GM19193 (cell line): ENCODE results near the gene TTC23L.

Experiments used
- POLR2A ChIP-seq: IDR thresholded peaks from 4 replicates; pipeline ENCODE4 v1.6.1; 2011; ENCODE audit not compliant: insufficient read depth, insufficient read length; ENCODE audit errors: extremely low read depth

TTC23L gene

GRCh38 chr5:34944460-34945047 lies 105.6 kb downstream of the TTC23L start:
- no peak for TF ChIP-seq POLR2A
